Measurements from ENCODE around the gene BRF1. TPM values are rescaled to one million over a fixed set of nuclear protein-coding genes. Genes with fewer than 3 reads are reported as not detected.
A peak's percentile ranks its signal among the peaks of the same experiment; 100 is the strongest.
"Not testable (repeated sequence)": the region's sequence is repeated elsewhere in the genome, so short reads cannot be mapped to it uniquely, and the experiment has no call there.

BRF1 gene
- total RNA-seq, 1 experiment from 2014 or later, result 50.2 TPM

DNA sequence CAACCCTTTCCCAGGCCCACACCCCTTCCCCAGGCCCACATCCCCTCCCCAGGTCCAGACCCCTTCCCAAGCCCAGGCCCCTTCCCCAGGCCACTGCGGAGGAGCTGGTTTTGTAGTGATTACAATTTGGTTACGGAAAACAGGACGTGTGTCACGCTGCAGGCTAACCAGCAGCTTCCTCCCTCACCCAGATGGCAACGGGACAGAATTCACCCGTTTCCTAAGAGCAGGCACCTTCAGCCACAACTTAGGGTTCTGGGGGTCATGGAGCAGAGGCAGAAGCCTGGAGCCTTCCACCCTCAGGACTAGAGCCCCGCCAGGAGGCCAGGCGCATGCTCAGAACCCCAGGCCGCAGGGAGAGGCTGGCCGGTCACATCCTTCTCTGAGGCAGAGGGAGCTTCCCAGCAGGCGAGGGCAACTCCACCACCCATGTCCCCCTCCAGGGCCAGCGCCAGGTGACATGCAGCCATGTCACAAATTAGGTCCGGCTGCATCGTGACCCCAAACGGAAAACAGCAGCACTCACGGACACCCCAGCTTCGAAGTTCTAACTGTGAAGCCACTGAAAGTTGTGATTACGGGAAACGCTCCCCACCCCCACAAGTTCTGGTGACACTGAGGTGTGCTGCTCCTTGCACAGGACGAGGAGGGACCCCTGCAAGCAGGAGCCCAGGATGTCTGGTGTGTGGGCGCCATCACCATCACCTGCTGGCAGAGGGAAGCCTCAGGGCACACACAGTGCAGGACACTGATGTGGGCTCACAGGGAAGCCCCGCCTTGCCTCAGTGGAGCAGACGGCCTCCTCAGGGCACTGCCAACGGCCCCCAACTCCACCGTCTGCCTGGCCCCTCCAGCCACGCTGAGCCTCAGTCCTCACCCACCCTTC is 7.7 kb downstream of the BRF1 start:
- no peak for DNase-seq (ENCODE audit: low spot score)

DNA sequence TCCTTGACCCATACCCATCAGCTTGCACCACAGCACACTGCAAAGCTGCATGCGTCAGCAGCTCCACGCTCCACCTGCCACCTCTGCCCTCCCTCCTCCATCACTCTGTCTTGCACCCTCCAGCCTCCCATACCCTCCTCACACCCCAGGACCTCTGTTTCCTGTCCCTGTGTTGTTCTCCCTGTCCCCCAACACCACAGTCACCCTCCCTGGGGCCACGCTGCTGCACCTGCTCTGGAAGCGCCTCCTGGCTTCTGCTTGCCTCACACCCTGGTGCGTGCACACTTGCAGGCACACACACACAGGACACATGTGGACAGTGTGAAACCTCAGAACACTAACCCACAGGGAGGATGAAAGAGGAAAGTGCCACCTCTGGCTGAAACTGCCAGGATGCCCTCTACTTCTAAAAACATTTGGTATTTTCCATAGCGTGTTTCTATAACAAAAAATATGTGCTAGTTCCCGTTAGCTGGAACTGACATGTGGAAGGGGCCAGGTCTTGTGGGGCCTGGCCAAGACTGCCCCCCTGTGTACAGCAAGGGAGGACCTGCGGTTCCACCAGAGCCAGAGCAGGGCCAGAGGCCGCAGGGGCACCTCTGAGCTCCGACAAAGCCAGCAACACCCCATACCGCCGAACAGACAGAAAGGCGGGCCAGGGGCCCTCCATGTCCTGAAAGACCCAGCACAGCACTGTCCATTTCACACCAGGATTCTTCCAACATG is 10.0 kb downstream of the BRF1 start:
- no peak for DNase-seq (ENCODE audit: low spot score)

DNA sequence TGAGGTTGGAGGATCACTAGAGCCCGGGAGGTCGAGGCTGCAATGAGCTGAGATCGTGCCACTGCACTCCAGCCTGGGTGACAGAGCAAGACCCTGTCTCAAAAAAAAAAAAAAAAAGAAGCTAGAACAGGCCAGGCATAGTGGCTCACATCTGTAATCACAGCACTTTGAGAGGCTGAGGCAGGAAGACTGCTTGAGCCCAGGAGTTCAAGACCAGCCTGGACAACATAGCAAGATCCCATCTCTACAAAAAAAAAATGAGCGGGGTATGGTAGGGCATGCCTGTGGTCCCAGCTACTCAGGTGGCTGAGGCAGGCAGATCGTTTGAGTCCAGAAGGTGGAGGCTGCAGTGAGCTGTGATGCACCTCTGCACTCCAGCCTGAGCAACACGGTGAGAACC is 11.9 kb downstream of the BRF1 start:
- DNase-seq (ENCODE audit: low spot score), result not testable (repeated sequence)

DNA sequence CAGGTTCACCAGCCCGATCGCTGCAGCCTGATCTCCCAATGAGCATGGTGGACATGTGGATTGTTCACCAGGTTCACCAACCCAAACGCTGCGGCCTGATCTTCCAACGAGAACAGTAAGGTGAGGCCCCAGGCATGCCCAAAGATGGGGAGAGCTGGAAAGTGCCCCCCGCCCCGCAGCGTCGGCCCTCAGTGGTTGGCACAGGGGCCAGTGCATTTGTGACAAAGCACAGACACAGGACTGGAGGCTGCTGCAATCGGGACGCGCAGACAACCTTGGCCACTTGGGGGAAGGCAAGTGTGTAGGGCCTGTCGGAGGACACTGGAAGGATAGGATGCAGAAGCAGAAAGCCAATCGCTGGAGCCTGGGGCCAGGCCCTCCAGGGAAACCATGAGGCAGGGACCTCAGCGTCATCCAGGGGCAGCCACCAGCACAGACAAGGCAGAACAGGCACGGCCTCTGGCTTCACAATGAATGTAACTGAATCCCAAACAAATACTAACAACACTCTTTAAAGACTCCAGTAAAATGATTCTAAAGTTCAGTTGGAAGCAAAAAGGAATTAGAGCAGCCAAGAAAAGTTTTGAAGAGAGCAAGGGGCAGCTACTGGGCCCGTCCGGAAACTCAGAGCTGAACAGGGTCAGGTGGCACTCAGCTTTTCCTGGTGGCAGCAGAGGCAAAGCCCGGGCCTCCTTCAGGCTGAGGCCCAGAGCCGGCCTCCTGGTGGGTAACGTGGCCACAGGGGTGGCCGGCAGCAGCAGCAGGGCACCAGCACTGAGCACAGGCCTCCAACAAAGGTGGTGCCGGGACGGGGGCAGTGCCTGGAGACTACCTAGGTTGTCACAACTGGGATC is 13.3 kb downstream of the BRF1 start:
- DNase-seq (ENCODE audit: low spot score), result no peak

DNA sequence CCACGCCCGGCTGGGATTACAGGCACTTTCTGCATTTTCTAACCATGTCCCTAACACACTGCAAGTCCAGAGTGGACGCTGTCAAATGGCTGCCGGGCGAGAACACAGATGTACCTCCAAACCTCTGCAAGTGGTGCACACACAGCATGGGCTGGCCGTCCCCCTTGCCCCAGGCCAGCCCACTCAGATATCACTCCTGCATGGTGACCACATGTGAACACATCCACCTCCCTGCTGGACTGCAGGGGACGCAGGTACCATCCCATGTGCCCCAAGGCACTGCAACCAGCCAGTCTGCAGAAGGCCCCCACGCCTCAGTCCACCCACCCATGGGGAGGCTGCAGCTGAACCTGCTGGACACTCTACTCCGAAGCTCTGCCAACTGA is 14.0 kb downstream of the BRF1 start:
- DNase-seq (ENCODE audit: low spot score), result no peak

DNA sequence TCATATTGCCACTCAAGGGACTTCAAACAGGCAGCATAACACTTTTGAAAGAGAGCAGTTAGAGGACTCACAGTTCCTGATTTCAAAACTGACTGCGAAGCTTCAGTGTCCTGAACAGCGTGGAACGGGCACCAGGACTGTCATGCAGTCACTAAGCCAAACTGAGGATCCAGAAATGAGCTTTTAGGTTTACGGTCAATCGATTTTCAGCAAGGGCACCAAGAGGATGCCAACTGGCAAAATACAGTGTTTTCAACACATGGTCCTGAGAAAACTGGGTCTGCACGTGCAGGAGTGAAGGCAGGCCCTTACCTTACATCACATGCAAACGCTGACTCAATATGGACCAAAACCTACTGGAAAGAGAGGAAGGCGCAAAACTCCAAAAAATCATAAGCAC is 15.6 kb downstream of the BRF1 start:
- DNase-seq (ENCODE audit: low spot score), result no peak

DNA sequence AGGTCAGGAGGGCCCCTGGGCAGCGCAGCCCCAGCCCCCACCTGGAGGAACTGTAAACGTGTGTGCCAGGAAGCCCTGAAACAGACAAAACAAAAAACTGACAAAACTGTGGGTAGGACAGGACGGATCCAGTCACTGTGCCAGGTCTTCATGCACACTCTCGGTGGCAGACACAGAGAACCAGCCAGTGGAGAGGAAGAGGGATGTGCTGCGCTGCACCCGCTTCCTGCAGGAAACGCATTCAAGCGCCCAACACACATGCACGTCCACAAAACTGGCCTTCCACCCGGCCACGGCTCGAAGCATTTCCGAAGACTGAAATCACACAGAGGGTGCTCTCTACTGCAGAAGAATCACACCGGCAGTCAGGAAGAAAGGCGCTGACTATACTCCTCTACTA is 16.9 kb downstream of the BRF1 start:
- no peak for DNase-seq (ENCODE audit: low spot score)

DNA sequence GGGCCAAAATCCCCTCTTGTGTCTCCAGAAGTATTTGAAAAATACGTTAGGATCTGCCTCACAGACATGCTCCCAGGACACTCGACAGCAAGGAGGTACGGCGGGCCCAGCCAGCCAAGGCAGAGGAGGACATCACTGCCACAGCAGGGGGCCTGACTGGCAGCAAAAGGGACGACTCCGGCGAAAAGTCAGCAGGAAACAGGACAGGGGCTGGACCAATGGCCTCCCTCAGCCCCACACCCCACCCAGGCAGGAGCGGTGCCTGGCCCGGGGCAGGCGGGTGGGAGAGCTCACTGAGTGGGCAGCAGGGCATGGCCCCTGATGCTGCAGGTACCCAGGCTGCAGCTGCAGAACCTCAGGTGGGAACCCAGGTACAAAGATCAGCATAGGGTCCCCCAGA is 17.8 kb downstream of the BRF1 start:
- DNase-seq (ENCODE audit: low spot score), result no peak

DNA sequence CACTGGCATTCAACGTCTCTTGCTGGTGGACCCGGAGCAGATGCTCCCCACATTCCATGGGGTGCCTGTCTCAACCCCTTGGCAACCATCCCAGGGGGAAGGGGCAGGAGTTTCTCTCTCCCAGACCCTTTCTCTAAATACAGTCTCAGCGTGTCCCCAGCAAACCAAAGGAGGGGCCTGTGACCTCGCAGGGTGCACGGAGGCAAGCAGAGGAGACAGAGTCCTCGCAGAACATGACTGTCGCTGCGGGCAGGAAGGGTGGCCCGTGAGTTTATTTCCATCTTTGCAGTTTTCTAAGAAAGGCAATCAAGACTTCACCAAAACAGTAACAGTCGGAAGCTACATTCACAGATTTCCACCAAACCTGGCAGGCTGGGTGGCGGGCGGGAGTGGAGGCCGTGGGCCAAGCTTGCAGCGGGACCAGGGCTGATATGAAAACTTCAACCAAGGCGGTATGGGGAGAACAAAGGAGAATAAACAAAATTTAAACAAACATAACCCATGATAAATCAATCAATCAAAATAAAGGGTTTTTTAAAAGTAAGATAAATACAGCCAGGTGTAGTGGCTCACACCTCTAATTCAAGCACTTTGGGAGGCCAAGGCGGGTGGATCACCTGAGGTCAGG is 18.6 kb downstream of the BRF1 start:
- DNase-seq (ENCODE audit: low spot score), result no peak

DNA sequence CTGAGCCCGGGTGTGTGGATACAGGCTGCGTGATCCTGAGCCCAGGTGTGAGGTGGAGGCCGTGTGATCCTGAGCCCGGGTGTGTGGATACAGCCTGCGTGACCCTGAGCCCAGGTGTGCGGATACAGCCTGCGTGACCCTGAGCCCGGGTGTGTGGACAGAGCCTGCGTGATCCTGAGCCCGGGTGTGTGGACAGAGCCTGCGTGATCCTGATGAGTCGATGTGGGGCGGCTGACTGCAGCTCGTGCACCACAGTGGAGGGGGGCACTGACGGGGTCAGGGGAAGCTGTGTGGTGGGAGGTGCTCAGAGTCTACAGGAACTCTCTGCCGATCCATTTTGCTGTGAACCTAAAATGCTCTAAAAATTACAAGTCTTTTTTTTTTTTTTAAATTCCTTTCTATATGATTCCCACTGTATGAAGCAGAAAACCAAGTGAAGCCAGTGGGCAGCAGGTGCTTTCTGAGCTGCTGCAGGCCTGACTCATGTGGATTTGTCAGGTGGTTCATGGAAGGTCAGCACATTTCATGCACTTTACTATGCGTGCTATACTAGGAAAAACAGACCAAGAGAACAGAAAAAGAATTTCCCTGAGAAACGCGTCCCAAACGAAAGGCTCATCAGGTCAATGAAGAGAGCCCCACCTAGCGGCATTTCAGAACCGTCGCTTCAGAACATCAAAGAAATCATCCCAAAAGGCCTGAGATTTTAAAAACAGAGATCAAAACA is 19.3 kb downstream of the BRF1 start:
- peak; percentile 60 for DNase-seq (ENCODE audit: low spot score)

DNA sequence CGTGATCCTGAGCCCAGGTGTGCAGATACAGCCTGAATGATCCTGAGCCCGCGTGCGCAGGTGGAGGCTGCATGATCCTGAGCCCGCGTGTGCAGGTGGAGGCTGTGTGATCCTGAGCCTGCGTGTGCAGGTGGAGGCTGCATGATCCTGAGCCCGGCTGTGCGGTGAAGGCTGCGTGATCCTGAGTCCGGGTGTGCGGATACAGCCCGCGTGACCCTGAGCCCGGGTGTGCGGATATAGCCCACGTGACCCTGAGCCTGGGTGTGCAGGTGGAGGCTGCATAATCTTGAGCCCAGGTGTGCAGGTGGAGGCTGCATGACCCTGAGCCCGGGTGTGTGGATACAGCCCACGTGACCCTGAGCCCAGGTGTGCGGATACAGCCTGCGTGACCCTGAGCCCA is 20.3 kb downstream of the BRF1 start:
- DNase-seq (ENCODE audit: low spot score), result no peak

DNA sequence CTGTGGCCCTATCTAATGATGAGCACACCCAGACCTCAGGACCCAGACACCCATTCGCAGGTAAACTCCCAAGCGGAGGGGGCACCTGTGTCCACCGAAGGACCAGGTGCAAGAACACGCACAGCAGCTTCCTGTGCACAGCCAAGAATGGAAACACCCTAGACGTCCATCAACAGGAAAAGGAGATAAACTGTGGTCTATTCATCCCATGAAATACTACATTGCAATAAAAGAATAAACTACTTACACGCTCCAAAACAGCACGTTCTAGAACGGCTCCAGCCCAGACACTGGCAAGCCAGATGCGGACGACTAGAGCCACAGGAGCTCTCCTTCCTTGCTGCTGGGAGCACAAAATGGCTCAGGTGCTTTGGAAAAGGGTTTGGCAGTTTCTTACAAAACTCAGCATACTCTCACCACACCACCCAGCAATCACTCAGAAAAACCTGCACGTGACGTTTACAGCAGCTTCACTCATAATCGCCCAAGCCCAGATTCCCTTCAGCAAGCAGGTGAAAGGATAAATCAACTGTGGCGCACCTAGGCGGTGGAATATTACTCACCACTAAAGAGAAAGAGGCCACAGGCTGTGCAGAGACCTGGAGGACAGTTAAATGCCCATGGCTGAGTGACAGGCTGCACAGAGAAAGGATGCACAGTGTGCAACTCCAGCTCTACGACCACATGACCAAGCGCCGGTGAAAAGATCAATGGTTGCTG is 21.0 kb downstream of the BRF1 start:
- DNase-seq (ENCODE audit: low spot score), result no peak

DNA sequence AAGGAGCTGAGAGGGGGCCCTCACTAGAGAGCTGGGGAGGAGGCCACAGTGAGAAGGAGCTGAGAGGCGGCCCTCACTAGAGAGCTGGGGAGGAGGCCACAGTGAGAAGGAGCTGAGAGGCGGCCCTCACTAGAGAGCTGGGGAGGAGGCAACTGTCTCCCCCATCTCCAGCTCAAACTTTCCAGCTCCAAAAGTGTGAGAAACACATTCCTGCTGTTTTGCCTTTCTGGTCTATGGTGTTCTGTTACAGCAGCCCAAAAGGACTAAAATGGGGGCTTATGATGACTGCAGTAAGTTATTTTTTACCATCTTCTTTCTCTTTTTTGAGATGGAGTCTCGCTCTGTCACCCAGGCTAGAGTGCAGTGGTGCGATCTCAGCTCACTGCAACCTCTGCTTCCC is 23.4 kb downstream of the BRF1 start:
- not testable (repeated sequence) for DNase-seq (ENCODE audit: low spot score)

DNA sequence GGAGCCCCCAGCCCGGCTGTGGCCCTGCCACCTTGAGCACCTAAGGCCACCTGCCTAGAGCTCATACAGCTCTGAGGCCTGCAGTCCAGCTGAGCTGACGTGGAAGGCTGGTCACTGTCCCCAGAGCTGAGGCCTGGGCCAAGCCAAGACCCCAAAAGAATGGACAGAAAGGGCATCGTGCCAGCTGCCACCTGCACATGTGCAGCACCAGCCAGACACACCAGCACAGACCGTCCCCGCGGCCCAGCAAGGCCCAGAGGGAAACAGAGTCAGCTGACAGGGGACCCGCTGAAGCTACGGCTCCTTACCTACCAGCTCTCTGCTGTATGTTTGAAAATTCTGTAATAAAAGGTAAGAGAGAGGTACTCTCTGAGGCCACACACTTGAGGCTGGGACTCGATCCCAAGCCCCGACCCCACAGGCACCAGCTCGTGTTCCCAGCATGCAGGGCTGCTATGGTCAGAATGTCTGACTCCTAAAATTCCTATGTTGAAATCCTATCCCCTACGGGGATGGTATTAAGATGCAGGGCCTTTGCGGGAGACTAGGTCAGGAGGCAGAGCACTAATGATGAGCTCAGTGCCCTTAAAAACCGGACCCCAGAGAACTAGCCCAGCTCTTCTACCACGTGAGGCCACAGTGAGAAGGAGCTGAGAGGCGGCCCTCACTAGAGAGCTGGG is 25.4 kb downstream of the BRF1 start:
- DNase-seq (ENCODE audit: low spot score), result no peak

DNA sequence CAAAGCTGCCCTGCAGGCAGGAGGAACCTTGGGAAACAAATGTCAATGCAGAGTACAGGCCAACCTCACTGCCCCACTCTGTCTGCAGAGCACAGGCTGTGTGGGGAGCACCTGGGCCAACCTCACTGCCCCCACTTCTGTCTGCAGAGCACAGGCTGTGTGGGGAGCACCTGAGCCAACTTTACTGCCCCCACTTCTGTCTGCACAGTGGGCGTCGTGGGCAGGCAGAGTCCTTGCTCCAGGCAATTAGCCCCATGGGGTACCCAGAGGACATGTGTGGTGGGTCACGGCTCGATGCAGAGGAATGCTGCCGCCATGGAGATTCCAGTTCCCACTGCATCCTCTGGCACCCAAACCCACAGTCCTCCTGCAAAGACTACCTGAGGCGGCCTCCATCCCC is 26.2 kb downstream of the BRF1 start:
- no peak for DNase-seq (ENCODE audit: low spot score)

DNA sequence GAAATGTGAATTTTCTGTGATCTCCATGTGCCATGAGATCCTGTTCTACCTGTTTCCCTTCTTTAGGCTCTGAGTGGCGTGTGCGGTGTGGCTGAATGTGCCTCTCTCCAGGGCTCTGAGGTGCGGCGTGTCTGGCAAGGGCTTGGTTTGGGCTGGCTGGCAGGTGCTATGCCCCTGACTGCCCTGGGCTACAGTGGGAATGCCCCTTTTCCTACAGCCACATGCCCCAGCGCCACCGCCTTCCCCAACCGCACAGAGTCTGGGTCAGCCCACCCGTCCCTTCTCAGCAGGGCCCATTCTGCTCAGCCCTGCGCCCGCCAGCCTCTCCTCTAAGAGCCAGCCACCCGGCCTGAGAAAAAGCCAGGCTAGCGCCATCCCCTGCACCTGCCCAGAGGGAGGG is 27.7 kb downstream of the BRF1 start:
- no peak for DNase-seq (ENCODE audit: low spot score)

DNA sequence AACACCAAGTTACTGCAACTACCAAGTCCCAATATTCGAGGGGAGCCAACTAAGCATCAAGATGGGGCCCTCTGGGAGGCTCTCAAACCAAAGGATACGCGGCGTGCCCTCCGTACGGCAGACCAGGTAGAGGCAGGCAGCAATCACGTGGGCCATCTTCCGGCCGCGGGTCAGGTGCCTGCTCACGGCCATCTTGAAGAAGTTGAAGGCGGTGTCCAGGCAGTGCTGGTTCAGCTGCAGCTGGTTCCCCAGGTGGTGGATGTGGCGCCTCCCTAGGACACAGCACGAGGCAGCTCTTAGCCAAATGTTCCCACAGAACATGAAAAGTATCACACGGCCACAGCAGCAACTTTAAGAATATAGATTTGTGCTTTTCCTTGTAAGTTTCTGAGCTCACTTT is 28.2 kb downstream of the BRF1 start:
- no peak for DNase-seq (ENCODE audit: low spot score)

DNA sequence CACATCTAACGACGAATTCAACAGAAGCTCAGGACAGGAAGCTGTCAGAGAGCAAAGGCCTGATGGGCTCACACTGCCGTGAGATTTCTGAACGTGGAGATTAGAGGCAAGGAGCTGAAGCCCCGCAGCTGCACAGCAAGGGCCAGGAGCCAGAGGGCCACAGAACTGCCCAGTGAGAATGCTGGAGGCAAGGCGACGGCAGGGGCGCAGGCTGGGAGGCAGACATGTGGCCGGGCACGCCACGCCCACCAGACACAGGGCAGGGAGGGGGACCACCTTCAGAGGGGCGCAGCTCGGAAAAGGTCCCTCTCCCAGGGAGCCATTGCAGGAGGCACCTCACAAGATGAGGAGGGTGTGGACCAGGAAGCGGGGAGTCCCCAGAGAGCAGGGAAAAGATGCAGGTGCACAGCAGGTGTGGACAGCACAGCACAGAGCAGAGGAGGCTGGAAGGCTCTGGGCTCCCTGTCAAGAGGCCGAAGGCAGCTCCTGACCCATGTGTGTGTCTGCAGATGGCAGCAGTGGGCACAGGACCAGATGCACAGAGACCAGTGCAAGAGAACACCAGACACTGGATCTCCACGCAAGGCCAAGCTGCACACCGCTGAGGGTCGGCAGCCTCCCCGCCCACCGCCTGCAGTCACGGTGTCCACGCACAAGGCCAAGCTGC is 29.4 kb downstream of the BRF1 start:
- DNase-seq (ENCODE audit: low spot score), result no peak

DNA sequence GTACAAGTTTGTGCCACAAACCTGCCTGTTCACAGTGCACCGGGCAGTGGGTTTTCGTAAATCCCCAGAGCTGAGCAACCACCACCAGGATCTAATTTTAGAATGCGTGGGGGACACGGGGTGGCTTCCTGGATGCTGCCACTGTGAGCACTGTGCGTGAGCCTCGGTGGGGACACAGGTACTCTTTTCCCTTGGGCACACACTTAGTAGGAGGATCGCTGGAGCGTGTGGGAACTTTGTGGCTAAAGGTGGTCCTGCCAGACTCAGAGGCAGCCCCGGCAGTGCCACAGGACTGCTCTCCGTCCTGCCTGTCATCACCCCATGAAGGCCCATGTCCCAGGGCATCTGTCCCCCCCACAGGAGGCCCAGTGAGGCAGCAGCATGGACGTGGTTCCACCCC is 31.4 kb downstream of the BRF1 start:
- DNase-seq (ENCODE audit: low spot score), result no peak
